Fibroblast of skin of left biceps (primary cell): ENCODE results near the gene IRS4.

Experiments used
- DNase-seq, 2 experiments: peaks; one replicate each; pipeline ENCODE4 v3.0.0-alpha.2; 2013; ENCODE audit warnings: low read depth in 2 of 2

The IRS4 gene

DNA sequence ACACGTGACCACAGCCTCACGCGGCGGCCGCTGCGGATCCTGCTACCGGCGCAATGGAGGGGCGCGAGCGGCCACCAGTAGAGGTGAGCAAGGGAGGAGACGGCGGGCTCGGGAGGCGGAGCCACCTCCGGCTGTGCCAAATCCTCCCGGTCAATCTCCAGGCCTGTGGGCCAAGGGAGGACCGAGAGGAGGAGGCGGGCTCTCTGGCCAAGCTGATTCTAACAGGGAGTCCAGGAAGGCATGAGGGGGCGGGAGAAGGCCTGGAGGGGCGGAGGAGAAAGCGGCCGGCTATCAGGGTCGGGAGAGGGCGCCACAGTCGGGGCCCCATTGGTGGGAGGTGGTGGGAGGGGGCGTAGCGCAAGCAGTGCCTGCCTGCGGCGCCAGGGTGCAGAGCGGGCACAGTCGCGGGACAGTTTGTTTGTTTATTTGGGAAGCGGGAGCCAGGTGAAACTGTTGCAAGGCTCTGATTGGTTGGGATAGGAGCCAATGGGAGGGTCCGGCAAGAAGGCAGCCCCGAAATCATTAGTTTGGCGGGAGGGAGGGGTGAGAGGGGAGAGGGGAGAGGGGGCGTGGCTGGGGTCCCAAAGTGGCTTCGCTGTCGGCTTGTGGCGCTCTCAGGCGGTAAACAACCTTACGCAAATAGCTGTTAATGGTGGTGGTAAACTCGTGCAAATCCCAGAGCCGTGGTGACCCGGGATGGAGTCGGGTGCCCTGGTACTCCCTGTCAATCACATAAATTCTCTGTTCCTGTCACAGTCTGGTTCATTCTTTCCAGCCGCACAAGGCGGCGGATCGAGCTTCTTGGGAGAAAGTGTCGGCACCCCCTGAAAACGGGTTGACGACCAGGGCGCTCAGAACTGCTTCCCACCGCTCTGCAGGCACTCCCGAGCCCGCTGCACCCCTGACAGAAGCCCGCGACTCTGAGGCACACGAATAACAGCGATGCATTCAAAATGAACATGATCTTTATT, at the start of gene IRS4:
Gene IRS4, minus strand, starts transcription at position 55 of the 971 bp plus-strand sequence.
- DNase-seq: no peak

DNA sequence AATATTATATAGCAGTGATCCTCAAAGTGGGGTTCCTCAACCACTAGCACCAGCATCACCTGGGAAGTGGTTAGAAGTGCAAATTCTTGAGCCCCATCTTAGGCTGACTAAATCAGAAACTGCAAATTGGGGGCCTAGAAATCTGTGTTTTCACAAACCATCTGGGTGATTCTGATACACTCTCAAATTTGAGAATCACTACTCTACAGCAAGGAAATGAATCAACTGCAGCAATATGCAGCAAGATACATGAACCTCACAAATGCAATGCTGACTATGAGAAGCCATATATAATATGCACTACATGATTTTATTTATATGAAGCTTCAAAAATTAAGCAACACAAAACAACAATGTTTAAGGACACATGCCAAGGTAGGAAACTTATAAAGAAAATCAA, 36.2 kb upstream of the IRS4 start:
- DNase-seq: no peak

DNA sequence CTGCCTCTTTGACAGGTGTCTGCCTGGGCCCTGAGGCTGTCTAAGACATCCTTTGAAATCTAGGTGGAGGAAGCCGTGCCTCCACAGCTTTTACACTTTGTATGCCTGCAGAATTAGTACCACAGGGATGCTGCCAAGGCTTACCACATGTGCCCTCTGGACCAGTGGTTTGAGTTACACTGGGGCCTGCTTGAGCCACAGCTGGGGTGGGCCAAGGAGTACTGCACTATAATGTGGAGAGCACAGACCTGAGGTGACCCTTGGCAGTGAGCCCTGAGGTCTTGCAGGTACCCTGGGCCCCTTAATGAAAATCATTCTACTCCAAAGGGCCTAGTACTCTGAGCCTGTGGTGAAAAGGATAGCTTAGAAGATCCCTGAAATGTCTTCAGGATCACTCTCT, 27.2 kb upstream of the IRS4 start:
- no peak for DNase-seq

DNA sequence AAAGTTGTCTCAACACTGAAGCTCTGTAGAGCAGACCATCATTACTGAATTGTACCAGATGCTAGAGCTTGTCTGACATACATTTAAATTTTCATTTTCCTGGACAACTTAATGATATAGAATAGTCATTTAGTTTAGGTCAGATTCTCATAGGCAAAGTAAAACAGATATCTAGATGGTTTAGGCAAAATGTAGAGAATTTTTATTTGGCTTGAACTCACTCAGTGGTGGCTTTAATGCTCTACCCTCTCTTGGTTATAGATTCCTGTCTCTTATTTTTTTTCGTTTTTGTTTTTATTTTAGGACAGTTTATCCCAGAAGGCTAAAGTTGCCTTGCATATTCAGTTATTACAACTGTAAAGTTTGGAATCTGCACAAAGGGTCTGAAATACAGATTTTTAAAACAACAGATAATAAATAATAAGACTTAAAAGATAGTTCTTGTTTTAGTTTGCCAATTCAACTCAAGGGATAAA, 4.0 kb upstream of the IRS4 start:
- no peak for DNase-seq

DNA sequence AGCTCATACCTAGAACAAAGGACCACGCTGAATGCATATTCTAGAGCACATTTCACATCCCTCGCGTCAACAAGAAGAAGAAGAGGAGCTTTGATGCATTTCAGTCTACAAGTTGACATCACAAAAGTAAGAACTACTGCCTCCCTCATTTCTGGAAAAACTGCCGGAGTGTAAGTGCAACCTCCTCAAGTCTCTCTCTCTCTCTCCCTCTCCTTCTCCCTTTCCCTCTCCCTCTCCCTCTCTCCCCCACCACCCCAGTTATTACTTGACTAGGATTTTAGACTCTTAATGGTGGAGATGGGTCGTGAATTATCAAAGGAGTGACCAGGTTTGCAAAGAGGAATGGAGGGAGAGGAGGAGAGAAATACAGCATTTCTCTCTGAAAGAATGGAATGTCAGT, 1.4 kb upstream of the IRS4 start:
- DNase-seq: no peak

DNA sequence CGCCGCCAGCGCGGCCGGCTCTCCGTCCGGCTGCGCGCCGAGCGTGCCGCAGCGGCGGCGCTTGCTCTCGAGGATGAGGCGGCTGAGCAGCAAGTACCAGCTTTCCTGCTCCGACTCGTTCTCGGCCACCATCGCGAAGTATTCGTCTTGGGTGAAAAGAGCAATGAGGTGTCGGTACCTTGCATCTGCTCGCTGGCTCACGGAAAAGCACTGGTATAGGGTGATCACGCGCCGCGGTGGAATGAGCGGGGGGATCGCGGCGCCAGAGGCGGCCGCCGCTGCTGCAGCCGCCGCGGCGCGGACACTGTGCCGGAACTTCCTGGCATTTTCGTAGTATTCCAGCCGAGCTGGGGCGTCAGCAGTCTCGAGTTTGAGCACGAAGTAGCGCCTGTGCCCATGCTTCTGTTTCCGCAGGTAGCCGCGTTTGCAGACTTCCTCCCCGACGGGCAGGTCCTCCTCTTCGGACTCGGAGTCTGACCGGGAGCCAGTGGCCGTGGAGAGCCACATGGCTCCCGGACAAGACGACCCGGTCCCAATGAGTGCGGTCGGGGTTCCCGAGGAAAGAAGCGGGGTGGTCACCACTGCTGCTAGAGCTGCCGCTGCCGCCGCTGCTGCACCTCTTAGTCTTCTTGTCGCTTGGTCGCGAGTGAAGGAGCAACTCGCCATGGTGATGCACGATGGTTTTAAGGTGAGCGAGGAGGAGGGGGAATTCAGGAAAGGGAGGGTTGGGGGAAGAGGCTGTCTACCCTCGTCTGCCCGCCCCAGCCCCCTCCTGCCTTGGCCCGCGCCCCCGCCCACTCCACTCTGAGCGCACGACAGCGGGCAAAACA, 469 bp downstream of the IRS4 start:
- no peak for DNase-seq

DNA sequence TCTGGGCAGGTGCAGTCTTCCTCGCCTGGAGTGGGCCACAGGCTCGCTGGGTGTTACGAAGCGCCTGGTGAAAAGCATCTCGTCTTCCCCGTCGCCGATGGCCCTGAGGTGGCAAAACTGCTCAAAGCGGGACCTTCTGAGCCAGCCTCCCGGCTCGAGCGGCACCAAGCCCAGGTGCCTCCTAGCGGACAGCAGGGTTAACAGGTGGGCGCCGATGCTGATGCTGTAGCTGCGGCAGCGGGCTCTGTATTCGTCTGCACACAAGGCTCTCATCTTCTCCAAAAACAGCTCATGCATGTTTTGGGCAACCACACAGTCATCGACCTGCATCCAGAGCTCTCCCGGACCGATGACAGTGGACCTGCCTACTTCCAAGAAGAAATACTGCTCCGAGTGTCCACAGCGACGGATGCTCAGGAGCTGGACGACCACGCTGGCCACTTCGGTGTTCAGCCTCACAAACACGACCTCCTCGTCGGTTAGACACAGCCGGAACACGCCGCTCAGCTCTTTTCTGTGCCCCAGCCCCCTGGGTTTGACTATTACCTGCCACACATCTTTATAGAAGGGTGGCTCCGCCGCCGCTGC, 1.2 kb downstream of the IRS4 start:
- DNase-seq: no peak

DNA sequence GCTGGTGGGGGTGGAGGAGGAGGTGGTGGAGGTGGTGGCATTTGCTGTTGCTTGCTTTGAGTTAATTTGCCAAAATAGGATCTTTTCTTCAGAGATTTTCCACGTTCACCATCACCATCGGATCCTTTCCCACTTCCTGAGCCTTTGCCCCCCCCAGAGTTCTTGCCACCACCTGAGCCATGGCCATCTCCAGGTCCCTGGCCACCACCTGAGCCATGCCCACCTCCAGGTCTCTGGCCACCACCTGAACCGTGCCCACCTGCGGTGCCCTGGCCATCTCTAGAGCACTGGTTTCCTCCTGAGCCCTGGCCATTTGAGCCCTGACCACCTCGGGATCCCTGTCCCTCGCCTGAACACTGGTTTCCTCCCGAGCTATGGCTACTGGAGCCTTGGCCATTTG, 1.9 kb downstream of the IRS4 start:
- DNase-seq: no peak

DNA sequence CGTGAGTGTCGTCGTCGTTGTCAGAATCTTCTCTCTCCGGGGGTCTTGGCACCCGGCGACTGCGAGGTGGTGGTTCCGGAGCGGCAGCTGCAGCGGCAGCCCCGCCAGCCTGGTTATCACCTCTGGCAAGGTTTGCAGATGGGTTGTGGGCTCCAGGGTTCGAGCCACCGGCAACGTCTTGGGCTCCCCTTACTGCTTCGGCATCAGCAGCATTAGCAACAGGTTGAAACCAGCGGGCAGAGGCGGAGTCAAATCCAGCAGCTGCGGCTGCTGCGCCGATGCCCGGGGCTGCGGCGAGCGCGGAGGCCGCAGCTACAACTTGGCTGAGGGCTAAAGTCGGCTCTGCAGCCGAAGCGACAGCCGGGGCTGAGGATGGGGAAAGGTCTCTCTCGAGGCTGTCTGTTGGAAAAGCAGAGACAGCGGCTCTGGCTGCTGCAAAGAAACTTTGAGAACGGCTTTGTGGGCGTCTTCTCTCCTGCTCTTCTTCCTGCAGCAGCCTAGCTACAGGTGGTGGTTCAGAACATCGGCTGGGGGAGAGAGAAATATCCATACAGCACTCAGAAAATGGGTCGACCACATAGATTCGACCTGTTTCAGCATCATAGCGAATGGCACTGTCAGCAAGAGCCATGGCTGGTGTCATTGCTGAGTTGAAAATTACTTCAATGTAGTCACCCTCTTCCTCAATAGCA, 3.6 kb downstream of the IRS4 start:
- no peak for DNase-seq

DNA sequence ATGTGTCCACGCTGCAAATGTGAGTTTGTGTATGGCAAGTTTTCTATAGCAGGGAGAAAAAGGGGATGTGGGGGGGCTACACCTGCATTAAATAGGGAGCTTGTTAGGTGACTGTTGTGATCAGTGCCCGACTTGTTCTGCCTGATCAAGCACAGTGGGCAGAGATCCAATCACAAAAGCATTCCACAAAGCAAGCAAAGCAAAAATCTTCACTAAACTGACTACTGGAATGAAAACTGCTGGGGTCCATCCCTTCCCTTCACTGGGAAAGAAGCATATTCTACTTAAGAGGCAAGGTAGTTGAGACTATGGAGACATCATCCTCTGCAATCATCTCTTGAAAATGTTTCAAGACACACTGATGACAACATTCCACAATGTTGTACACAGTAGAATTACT, 5.2 kb downstream of the IRS4 start:
- DNase-seq: no peak

DNA sequence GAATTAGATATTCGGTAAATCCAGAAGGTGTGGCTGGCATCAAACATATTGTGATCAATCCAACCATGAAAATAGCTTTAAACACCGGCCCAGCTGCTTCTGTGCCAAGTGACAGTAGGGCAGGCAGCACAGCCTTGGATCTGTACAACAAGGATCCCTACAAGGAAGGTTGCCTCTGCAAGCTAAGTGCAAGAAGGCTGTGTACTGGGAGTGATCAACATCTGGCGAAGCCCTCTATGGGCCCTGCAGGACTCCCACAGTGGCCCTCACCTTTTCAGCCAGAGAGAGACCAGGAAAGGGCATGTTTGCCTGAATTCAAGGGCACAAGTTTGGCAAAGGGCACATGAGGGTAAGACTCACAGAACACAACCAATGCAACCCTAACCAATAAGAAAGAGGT, 9.6 kb downstream of the IRS4 start:
- DNase-seq: no peak

DNA sequence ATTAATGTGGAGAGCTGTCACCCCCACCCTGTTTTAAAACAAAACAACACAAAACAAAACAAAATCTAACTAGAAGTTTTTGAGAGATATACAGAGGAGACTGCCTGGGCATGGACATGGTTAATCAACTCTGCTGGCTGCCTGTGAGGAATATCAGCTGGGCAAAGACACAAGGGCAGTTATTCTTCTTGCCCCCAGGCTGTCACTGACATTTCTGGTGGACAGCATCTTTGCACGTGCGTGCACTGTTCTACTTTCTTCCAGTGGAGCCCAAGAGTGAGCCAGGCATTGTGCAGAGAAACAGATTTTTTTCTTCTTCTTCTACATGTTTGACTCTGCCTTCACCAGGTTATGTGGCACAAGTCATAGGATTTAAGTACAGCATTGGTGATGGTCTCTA, 13.8 kb downstream of the IRS4 start:
- no peak for DNase-seq

DNA sequence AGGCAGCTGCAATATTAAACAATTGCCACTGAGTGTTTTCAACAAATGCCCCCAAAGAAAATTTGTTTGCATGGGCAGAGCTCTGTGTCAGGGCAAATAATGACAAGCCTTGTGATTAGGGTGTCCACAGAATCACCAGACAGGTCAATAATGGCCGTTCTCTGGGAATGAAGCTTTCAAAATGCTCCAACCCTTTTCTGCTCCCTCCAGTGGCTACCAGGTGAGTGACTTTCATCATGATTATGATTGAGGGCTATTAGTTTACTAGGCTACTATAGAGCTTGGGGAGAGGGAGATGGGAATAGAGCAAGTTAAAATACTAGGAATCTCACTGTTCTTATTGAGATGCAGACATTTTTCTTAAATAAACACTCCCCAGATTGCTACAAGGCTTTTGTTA, 23.5 kb downstream of the IRS4 start:
- DNase-seq: no peak

DNA sequence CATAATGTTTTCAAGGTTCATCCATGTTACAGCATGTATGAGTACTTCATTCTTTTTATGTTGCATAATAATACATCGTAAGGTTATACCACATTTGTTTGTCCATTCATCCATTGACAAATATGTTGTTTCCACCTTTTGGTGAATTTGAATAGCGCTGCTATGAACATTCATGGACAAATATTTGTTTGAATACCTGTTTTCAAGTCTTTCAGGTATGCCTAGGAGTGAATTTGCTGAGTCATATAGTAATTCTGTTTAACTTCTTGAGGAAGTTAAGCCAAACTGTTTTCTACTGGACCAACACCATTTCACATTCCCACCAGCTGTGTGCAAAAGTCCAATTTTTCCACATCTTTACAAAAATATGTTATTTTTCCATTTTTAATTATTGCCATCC, 31.5 kb downstream of the IRS4 start:
- DNase-seq: no peak

DNA sequence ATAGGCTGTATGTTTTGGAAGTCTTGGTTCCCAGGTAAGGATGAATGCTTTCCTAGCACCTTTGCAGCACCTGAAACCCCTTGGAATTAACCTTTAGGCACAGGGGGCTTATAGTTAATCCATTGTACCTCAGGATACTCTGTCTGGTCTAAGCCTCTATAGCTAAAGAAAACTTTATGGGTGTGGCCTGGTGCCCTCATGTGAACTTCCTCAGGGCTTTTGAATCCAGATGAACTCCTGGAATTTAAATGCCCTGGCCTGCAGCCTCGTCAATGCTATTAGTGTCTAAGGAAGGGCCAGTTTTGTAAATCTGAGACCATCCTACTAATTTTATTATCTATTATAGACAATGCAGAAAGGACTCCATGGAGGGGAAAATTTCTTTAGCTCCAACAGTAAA, 33.8 kb downstream of the IRS4 start:
- no peak for DNase-seq

DNA sequence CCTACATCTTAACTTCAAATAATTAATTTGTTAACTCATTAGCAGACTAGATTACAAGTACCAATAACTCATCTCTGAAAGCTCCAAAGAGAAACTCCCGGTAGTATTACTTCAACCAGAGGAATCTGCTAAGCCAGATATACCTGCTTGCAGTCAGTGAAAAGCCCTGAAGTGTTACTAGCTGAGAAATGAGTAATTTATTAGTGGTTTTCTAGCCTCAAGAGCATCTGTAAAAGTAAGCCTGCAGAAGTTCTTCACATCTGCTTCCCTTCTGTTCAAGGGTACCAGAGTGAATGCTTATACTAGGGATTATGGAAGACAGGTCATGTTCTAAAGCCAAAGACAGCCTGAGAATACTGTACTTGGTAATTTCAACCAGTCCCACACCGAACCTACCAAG, 34.7 kb downstream of the IRS4 start:
- DNase-seq: no peak

DNA sequence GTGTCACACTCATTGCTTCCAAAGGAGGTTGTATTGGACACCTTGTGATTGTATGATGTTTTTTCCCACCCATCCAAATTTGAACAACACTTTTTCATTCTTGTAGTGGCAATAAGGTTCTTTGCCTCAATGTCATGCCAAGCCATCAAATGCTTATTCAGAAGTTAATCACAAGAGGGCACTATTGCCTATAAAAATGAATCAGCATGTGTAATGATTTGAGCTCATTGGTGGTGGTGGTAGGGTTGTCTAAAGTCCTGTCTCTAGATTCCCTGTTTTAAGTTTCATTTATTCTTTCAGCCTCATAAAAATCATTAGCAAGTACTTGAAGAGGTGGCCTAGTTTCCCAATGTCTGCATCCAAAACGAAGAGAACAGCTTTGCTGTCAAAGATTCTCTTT, 37.0 kb downstream of the IRS4 start:
- peak in 1 of 2 experiments; percentile 6 for DNase-seq

DNA sequence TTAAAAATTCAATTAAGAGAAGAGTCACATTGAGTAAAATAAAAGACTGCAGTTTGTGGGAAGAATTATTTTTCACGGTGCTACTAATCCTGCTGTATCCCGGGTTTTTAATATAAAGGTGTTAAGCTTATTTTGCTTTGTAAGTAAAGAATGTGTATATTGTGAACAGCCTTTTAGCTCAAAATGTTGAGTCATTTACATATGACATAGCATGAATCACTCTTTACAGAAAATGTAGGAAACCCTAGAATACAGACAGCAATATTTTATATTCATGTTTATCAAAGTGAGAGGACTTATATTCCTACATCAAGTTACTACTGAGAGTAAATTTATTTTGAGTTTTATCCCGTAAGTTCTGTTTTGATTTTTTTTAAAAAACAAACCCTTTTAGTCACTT, 39.7 kb downstream of the IRS4 start:
- no peak for DNase-seq
